ENCODE data around the gene RASSF7.

GRCh38 chr11:514606-515005, 46.2 kb upstream of the RASSF7 start:
- TF ChIP-seq, protein P1, sequence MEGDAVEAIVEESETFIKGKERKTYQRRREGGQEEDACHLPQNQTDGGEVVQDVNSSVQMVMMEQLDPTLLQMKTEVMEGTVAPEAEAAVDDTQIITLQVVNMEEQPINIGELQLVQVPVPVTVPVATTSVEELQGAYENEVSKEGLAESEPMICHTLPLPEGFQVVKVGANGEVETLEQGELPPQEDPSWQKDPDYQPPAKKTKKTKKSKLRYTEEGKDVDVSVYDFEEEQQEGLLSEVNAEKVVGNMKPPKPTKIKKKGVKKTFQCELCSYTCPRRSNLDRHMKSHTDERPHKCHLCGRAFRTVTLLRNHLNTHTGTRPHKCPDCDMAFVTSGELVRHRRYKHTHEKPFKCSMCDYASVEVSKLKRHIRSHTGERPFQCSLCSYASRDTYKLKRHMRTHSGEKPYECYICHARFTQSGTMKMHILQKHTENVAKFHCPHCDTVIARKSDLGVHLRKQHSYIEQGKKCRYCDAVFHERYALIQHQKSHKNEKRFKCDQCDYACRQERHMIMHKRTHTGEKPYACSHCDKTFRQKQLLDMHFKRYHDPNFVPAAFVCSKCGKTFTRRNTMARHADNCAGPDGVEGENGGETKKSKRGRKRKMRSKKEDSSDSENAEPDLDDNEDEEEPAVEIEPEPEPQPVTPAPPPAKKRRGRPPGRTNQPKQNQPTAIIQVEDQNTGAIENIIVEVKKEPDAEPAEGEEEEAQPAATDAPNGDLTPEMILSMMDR (IDR thresholded peaks at IDR 0.05): no peak
- TF ChIP-seq POLR2A (IDR thresholded peaks at IDR 0.05): no peak

Data from lower leg skin (tissue), 3 donors.